SK-N-SH treated with all-trans-retinoic acid at 6 μM for 48 hours (cell line): ENCODE data around the gene GPR68.

Source experiments
- ARNTL ChIP-seq: fragments of 450-650 bp; formaldehyde crosslinking; IDR thresholded peaks from 2 replicates; pipeline ENCODE4 v1.5.0; 2020; ENCODE audit warnings: low read depth, mild to moderate bottlenecking, moderate library complexity, borderline replicate concordance
- BACH2 ChIP-seq: fragments of 250-450 bp; sonication (Bioruptor Pico); IDR thresholded peaks from 2 replicates; pipeline ENCODE4 v1.9.0; 2021; ENCODE audit warnings: mild to moderate bottlenecking, borderline replicate concordance
- CSRNP3 ChIP-seq: fragments of 250-450 bp; sonication (Bioruptor Pico); IDR thresholded peaks from 2 replicates; pipeline ENCODE4 v1.5.1; 2021; ENCODE audit warnings: mild to moderate bottlenecking, moderate library complexity
- PPARA ChIP-seq: fragments of 250-450 bp; sonication (Bioruptor Pico); IDR thresholded peaks from 2 replicates; pipeline ENCODE4 v1.5.0; 2020; ENCODE audit warnings: mild to moderate bottlenecking, borderline replicate concordance
- RARB ChIP-seq: fragments of 250-450 bp; sonication (Bioruptor Pico); IDR thresholded peaks from 2 replicates; pipeline ENCODE4 v1.8.0; 2021; ENCODE audit warnings: mild to moderate bottlenecking, moderate library complexity
- TCF4 ChIP-seq: fragments of 250-450 bp; sonication (Bioruptor Pico); IDR thresholded peaks from 2 replicates; pipeline ENCODE4 v1.8.0; 2021; ENCODE audit warnings: mild to moderate bottlenecking, moderate library complexity, borderline replicate concordance
- TOX ChIP-seq: fragments of 250-450 bp; sonication (Bioruptor Pico); IDR thresholded peaks from 2 replicates; pipeline ENCODE4 v1.8.0; 2021; ENCODE audit warnings: mild to moderate bottlenecking, moderate library complexity, borderline replicate concordance
- TSHZ2 ChIP-seq: fragments of 250-450 bp; sonication (Bioruptor Pico); IDR thresholded peaks from 2 replicates; pipeline ENCODE4 v1.5.0; 2020; ENCODE audit warnings: mild to moderate bottlenecking, moderate library complexity
- ZC3H10 ChIP-seq: fragments of 250-450 bp; sonication (Bioruptor Pico); IDR thresholded peaks from 2 replicates; pipeline ENCODE4 v1.5.1; 2021; ENCODE audit warnings: mild to moderate bottlenecking, moderate library complexity
- ZFP3 ChIP-seq: fragments of 250-450 bp; sonication (Bioruptor Pico); IDR thresholded peaks from 2 replicates; pipeline ENCODE4 v1.5.0; 2020; ENCODE audit warnings: mild to moderate bottlenecking, moderate library complexity
- ZFP30 ChIP-seq: fragments of 450-650 bp; formaldehyde crosslinking; IDR thresholded peaks from 2 replicates; pipeline ENCODE4 v1.5.0; 2022; ENCODE audit warnings: mild to moderate bottlenecking, moderate library complexity
- ZNF70 ChIP-seq: fragments of 450-650 bp; formaldehyde crosslinking; IDR thresholded peaks from 2 replicates; pipeline ENCODE4 v1.5.0; 2020; ENCODE audit warnings: mild to moderate bottlenecking, moderate library complexity

- TF ChIP-seq ZC3H10 (CRISPR knock-in tag) (no peak), RARB (CRISPR knock-in tag) (no peak), TCF4 (CRISPR knock-in tag) (no peak), ZNF70 (no peak), ZFP3 (CRISPR knock-in tag) (no peak), TOX (no peak), BACH2 (CRISPR knock-in tag) (no peak), TSHZ2 (no peak), CSRNP3 (CRISPR knock-in tag) (no peak), PPARA (CRISPR knock-in tag) (no peak), ZFP30 (CRISPR knock-in tag) (no peak), ARNTL (CRISPR knock-in tag) (no peak)
Measured at GRCh38 chr14:91218014-91218413, 26.5 kb downstream of the GPR68 start.
